MCF 10A (cell line): ENCODE measurements around the gene KRTAP19-3. TPM values are rescaled to one million over a fixed set of nuclear protein-coding genes. Genes with fewer than 3 reads are reported as not detected.
A peak's percentile ranks its signal among the peaks of the same experiment; 100 is the strongest.

ENCODE experiments used
- BruUV-seq: library from RNA; stranded (reverse); fragments of 400-500 nt; replicated peaks from 2 replicates; lab custom pipeline; 2021; lab: Mats Ljungman, UMichigan
- CTCF ChIA-PET: fragments of 300-600 bp; sonication (Branson Sonifier 250); formaldehyde crosslinking; extraction: SDS; loops from one replicate; lab custom pipeline; 2021; ENCODE audit warnings: antibody characterized with exemption, inconsistent platforms; lab: Yijun Ruan, JAX
- POLR2A ChIA-PET: fragments of 300-600, 350-650 bp; sonication (Branson Sonifier 250); formaldehyde crosslinking; extraction: SDS; loops from one replicate; lab custom pipeline; 2020; ENCODE audit warnings: antibody characterized with exemption, inconsistent platforms; lab: Yijun Ruan, JAX
- DNase-seq: peaks from one replicate; pipeline ENCODE4 v3.0.0-alpha.2; 2018; ENCODE audit not compliant: unreplicated experiment
- H3K27ac Mint-ChIP-seq: one replicate; pipeline ENCODE4 v1.8.0; 2022; ENCODE audit warnings: mild to moderate bottlenecking, low read depth, mixed read lengths; ENCODE audit not compliant: unreplicated experiment
- H3K27me3 Mint-ChIP-seq: one replicate; pipeline ENCODE4 v1.8.0; 2022; ENCODE audit warnings: mixed read lengths; ENCODE audit not compliant: insufficient read depth, unreplicated experiment
- H3K36me3 Mint-ChIP-seq: one replicate; pipeline ENCODE4 v1.8.0; 2022; ENCODE audit warnings: mild to moderate bottlenecking, moderate library complexity, mixed read lengths; ENCODE audit not compliant: insufficient read depth, unreplicated experiment
- H3K4me1 Mint-ChIP-seq: one replicate; pipeline ENCODE4 v1.8.0; 2022; ENCODE audit warnings: mixed read lengths; ENCODE audit not compliant: insufficient read depth, unreplicated experiment
- H3K4me3 Mint-ChIP-seq: one replicate; pipeline ENCODE4 v1.8.0; 2022; ENCODE audit warnings: mild to moderate bottlenecking, moderate library complexity, mixed read lengths; ENCODE audit not compliant: unreplicated experiment
- H3K9me3 Mint-ChIP-seq: one replicate; pipeline ENCODE4 v1.8.0; 2022; ENCODE audit warnings: mixed read lengths; ENCODE audit not compliant: unreplicated experiment
- intact Hi-C: fragments of 100-400 bp; cut with micrococcal nuclease; formaldehyde crosslinking; loops from 2 replicates; pipeline ENCODE4 v1.14.1; 2022
- total RNA-seq: library from RNA; stranded (reverse); gene quantifications from 2 replicates; pipeline ENCODE4 v1.2.3, GENCODE V29; 2022
- TF ChIP-seq, protein P1 (sequence below): fragments of 200-600 bp; IDR thresholded peaks from one replicate; pipeline ENCODE4 v1.8.0; 2022; ENCODE audit warnings: antibody characterized with exemption, mild to moderate bottlenecking; ENCODE audit not compliant: unreplicated experiment

KRTAP19-3 gene
- total RNA-seq, 1 experiment from 2014 or later, result not detected

GRCh38 chr21:30482130-30482529 lies 9.7 kb downstream of the KRTAP19-3 start:
- H3K27me3 Mint-ChIP-seq, result peaks cover 33% of the 10 kb centered on the region
- DNase-seq, result peak; percentile 3
- BruUV-seq, result no TSS peak
- CTCF ChIA-PET, result no interaction called here
- no peak overlapping the region for H3K27ac Mint-ChIP-seq
- intact Hi-C loops, result no loop called here
- POLR2A ChIA-PET, result interaction anchor here (1.3 kb wide), 1 partner anchor 9 kb away, joined by 5 read pairs; the partner anchor contains the start of gene KRTAP19-3
- H3K36me3 Mint-ChIP-seq, result no peaks in the 10 kb centered on the region
- no peak overlapping the region for H3K4me3 Mint-ChIP-seq
- TF ChIP-seq, protein P1, sequence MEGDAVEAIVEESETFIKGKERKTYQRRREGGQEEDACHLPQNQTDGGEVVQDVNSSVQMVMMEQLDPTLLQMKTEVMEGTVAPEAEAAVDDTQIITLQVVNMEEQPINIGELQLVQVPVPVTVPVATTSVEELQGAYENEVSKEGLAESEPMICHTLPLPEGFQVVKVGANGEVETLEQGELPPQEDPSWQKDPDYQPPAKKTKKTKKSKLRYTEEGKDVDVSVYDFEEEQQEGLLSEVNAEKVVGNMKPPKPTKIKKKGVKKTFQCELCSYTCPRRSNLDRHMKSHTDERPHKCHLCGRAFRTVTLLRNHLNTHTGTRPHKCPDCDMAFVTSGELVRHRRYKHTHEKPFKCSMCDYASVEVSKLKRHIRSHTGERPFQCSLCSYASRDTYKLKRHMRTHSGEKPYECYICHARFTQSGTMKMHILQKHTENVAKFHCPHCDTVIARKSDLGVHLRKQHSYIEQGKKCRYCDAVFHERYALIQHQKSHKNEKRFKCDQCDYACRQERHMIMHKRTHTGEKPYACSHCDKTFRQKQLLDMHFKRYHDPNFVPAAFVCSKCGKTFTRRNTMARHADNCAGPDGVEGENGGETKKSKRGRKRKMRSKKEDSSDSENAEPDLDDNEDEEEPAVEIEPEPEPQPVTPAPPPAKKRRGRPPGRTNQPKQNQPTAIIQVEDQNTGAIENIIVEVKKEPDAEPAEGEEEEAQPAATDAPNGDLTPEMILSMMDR, result no peak
- H3K9me3 Mint-ChIP-seq, result peaks cover 9% of the 10 kb centered on the region
- H3K4me1 Mint-ChIP-seq, result no peaks in the 10 kb centered on the region

DNA sequence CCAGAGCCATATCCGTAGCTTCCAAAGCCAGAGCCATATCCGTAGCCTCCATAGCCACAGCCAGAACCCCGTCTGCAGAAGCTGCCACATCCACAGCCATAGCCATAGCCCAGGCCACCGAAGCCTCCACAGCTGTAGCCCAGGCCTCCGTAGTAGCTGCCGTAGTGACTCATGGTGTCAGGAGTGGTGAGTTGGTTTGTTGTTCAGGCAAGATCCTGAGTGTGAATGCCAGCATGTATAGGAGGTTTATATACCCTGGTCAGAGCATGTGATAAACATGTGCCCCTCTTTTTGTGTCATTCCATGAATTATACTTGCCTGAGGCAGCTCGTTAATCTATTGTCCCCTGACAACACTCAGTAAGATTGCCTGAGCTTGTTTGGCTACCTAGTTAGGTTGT lies 11.7 kb downstream of the KRTAP19-3 start, which contains the start of gene KRTAP19-1:
Gene KRTAP19-1 (minus strand): TSS at position 223 of the 400 bp plus-strand sequence. CDS start 50 bp downstream, at position 173.
- Mint-ChIP-seq H3K4me1 (no peaks in the 10 kb centered on the region), H3K9me3 (no peaks in the 10 kb centered on the region), H3K36me3 (no peaks in the 10 kb centered on the region), H3K27me3 (peaks cover 42% of the 10 kb centered on the region), H3K4me3 (no peak within 1 kb of the TSS), H3K27ac (no peak within 1 kb of the TSS)
- no TSS peak for BruUV-seq
- no peak for DNase-seq
- POLR2A ChIA-PET, result no interaction called here
- CTCF ChIA-PET, result interaction anchor here (0.7 to 0.9 kb wide), 2 partner anchors 19 to 1008 kb away, joined by 3 to 4 read pairs; no protein-coding TSS in a partner anchor
- TF ChIP-seq, protein P1, result no peak
- intact Hi-C loops, result no loop called here

DNA sequence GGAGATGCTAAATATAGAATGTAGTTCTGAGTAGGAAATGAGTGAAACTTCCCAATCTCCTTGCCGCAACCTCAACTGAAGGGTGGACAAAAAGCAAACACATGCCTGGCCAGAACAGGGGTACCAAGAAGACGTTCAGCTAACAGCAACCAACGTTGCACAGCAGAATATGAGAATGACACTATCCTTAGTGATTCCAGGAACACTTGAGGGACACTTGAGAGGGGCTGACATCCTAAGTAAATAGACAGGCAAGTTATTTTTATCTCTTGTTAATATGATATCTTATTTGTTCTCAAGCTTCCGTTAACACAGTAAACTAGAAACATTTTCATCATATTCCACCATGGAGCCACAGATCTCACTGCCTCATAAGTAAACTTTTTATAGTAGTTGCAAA lies 12.6 kb downstream of the KRTAP19-3 start:
- H3K9me3 Mint-ChIP-seq, result no peaks in the 10 kb centered on the region
- H3K4me3 Mint-ChIP-seq, result no peak overlapping the region
- H3K27ac Mint-ChIP-seq, result no peak overlapping the region
- ChIA-PET POLR2A (no interaction called here), CTCF (interaction anchor here (0.7 to 1.0 kb wide), 2 partner anchors 15 to 1007 kb away, joined by 4 read pairs; no protein-coding TSS in a partner anchor)
- no peaks in the 10 kb centered on the region for H3K4me1 Mint-ChIP-seq
- H3K36me3 Mint-ChIP-seq, result no peaks in the 10 kb centered on the region
- TF ChIP-seq, protein P1, result no peak
- no TSS peak for BruUV-seq
- no peak for DNase-seq
- intact Hi-C loops, result no loop called here
- peaks cover 46% of the 10 kb centered on the region for H3K27me3 Mint-ChIP-seq

DNA sequence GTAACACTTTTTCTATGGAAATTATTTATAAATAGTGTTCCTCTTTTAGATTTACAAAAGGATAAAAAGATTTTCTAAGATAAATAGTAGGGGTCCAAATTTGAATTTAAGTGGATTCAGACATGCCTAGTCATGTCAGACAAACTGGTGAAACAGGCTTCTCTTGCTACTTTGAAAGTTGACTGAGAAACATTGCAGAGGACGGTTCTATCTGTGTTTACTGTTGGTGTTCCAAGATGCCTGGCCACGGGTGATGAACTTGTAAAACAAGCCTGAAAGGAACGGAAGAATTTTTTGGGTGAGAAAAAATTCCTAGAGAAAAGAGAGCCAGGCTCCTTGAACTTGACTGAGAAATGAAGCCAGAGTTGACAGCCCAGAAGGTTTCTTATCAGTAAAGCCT lies 13.8 kb downstream of the KRTAP19-3 start:
- Mint-ChIP-seq H3K4me3 (no peak overlapping the region), H3K27ac (no peak overlapping the region), H3K36me3 (no peaks in the 10 kb centered on the region), H3K27me3 (peaks cover 55% of the 10 kb centered on the region), H3K9me3 (no peaks in the 10 kb centered on the region), H3K4me1 (no peaks in the 10 kb centered on the region)
- no TSS peak for BruUV-seq
- ChIA-PET POLR2A (no interaction called here), CTCF (interaction anchor here (0.7 kb wide), 1 partner anchor 420 kb away, joined by 3 read pairs; no protein-coding TSS in a partner anchor)
- no peak for DNase-seq
- intact Hi-C loops, result no loop called here
- TF ChIP-seq, protein P1, result no peak
